ENCODE data around the gene FGF4. TPM values are rescaled to one million over a fixed set of nuclear protein-coding genes. Genes with fewer than 3 reads are reported as not detected.

The FGF4 gene
- total and polyA plus RNA-seq, 4 donors: not detected

GRCh38 chr11:69727266-69727665, 47.9 kb downstream of the FGF4 start:
- peaks cover 0 to 1% (median 0%) of the 10 kb centered on the region in 4 donors for H3K27me3 ChIP-seq (ENCODE audit: control insufficient read depth in 4 of 4, insufficient read depth in 4 of 4, low read length in 3 of 4)
- 90% methylated on average over 10 of the region's 10 CpGs for WGBS
- no peak overlapping the region for H3K4me3 ChIP-seq (ENCODE audit: low read depth in 1 of 3, low read length in 3 of 3)
- H3K4me1 ChIP-seq (ENCODE audit: control insufficient read depth in 4 of 4, insufficient read depth in 4 of 4, low read length in 3 of 4): no peaks in the 10 kb centered on the region
- no peak for DNase-seq (ENCODE audit: low spot score)
- TF ChIP-seq GABPA (IDR thresholded peaks at IDR 0.05 in 1 of 2, conservative IDR thresholded peaks at IDR 0.05 in 1 of 2) (no peak), TAF1 (conservative IDR thresholded peaks at IDR 0.05) (no peak), EGR1 (IDR thresholded peaks at IDR 0.05; ENCODE audit: low read depth in 2 of 2) (no peak), RAD21 (IDR thresholded peaks at IDR 0.05) (no peak)
- H3K9ac ChIP-seq (ENCODE audit: low read depth in 1 of 2, low read length in 2 of 2): no peak overlapping the region
- no peaks in the 10 kb centered on the region for H3K9me3 ChIP-seq (ENCODE audit: control insufficient read depth in 4 of 4, low read length in 3 of 4)
- no peaks in the 10 kb centered on the region for H3K36me3 ChIP-seq (ENCODE audit: control insufficient read depth in 4 of 4, insufficient read depth in 3 of 4, low read depth in 1 of 4, low read length in 3 of 4)
- no peak overlapping the region for H3K27ac ChIP-seq (ENCODE audit: low read depth in 1 of 2, low read length in 2 of 2)

DNA sequence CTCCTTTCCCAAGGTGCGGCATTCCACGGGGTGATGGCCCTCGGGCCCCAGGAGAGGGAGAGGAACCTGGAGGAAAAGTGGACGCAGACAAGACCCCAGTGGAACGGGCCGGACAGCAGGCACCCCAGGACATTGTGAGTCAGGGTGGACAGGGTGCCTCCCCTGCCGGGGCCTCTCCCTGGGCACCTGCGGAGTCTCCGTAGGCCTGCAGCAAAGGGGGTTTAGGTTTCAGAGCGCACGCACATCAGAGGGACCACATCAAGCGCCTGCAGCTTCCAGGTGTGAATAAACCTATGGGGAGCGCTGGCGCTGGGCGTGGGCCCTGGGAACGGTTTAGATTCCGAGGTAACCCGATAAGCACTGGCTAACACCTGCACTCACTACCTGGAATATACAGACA, 48.7 kb downstream of the FGF4 start:
- 73% methylated on average over 18 of the region's 18 CpGs for WGBS
- H3K9me3 ChIP-seq (ENCODE audit: control insufficient read depth in 4 of 4, low read length in 3 of 4): no peaks in the 10 kb centered on the region
- H3K9ac ChIP-seq (ENCODE audit: low read depth in 1 of 2, low read length in 2 of 2): no peak overlapping the region
- H3K27ac ChIP-seq (ENCODE audit: low read depth in 1 of 2, low read length in 2 of 2): no peak overlapping the region
- DNase-seq (ENCODE audit: low spot score): no peak
- TF ChIP-seq EGR1 (IDR thresholded peaks at IDR 0.05; ENCODE audit: low read depth in 2 of 2): no peak
- no peak for TF ChIP-seq ZBTB33 (IDR thresholded peaks at IDR 0.05)
- TF ChIP-seq RAD21 (IDR thresholded peaks at IDR 0.05): no peak
- TF ChIP-seq ATF3 (IDR thresholded peaks at IDR 0.05): no peak
- TF ChIP-seq JUND (IDR thresholded peaks at IDR 0.05): no peak
- no peak for TF ChIP-seq TAF1 (conservative IDR thresholded peaks at IDR 0.05)
- TF ChIP-seq, protein P1, sequence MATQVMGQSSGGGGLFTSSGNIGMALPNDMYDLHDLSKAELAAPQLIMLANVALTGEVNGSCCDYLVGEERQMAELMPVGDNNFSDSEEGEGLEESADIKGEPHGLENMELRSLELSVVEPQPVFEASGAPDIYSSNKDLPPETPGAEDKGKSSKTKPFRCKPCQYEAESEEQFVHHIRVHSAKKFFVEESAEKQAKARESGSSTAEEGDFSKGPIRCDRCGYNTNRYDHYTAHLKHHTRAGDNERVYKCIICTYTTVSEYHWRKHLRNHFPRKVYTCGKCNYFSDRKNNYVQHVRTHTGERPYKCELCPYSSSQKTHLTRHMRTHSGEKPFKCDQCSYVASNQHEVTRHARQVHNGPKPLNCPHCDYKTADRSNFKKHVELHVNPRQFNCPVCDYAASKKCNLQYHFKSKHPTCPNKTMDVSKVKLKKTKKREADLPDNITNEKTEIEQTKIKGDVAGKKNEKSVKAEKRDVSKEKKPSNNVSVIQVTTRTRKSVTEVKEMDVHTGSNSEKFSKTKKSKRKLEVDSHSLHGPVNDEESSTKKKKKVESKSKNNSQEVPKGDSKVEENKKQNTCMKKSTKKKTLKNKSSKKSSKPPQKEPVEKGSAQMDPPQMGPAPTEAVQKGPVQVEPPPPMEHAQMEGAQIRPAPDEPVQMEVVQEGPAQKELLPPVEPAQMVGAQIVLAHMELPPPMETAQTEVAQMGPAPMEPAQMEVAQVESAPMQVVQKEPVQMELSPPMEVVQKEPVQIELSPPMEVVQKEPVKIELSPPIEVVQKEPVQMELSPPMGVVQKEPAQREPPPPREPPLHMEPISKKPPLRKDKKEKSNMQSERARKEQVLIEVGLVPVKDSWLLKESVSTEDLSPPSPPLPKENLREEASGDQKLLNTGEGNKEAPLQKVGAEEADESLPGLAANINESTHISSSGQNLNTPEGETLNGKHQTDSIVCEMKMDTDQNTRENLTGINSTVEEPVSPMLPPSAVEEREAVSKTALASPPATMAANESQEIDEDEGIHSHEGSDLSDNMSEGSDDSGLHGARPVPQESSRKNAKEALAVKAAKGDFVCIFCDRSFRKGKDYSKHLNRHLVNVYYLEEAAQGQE (IDR thresholded peaks at IDR 0.05): no peak
- TF ChIP-seq YY1 (IDR thresholded peaks at IDR 0.05): no peak
- TF ChIP-seq RXRA (IDR thresholded peaks at IDR 0.05): no peak
- H3K36me3 ChIP-seq (ENCODE audit: control insufficient read depth in 4 of 4, insufficient read depth in 3 of 4, low read depth in 1 of 4, low read length in 3 of 4): no peaks in the 10 kb centered on the region
- H3K4me3 ChIP-seq (ENCODE audit: low read depth in 1 of 3, low read length in 3 of 3): no peak overlapping the region
- peaks cover 0 to 3% (median 0%) of the 10 kb centered on the region in 4 donors for H3K27me3 ChIP-seq (ENCODE audit: control insufficient read depth in 4 of 4, insufficient read depth in 4 of 4, low read length in 3 of 4)
- no peaks in the 10 kb centered on the region for H3K4me1 ChIP-seq (ENCODE audit: control insufficient read depth in 4 of 4, insufficient read depth in 4 of 4, low read length in 3 of 4)

DNA sequence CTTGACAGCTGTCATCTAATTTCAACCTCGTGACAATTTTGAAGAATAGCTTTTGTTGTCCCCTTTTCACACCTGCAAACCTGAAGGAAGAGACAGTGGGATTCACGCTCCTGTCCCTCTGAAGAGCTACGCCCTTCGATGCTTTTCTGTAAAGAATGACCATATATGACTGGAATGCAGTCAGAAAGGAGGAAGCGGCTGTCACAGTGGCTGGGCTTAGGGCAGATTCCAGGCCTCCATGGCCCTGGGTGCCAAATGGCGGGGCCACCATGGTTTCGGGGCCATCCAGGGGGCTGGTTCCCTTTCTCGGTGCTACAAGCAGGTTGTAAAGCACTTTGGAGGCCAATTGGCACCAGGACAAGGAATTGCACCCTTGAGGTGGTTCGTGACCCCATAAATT, 49.1 kb downstream of the FGF4 start:
- H3K27me3 ChIP-seq (ENCODE audit: control insufficient read depth in 4 of 4, insufficient read depth in 4 of 4, low read length in 3 of 4): peaks cover 0 to 3% (median 0%) of the 10 kb centered on the region in 4 donors
- DNase-seq (ENCODE audit: low spot score): no peak
- H3K9ac ChIP-seq (ENCODE audit: low read depth in 1 of 2, low read length in 2 of 2): no peak overlapping the region
- no peaks in the 10 kb centered on the region for H3K9me3 ChIP-seq (ENCODE audit: control insufficient read depth in 4 of 4, low read length in 3 of 4)
- no peak overlapping the region for H3K4me3 ChIP-seq (ENCODE audit: low read depth in 1 of 3, low read length in 3 of 3)
- no peaks in the 10 kb centered on the region for H3K4me1 ChIP-seq (ENCODE audit: control insufficient read depth in 4 of 4, insufficient read depth in 4 of 4, low read length in 3 of 4)
- no peak overlapping the region for H3K27ac ChIP-seq (ENCODE audit: low read depth in 1 of 2, low read length in 2 of 2)
- 77% methylated on average over 9 of the region's 9 CpGs for WGBS
- no peaks in the 10 kb centered on the region for H3K36me3 ChIP-seq (ENCODE audit: control insufficient read depth in 4 of 4, insufficient read depth in 3 of 4, low read depth in 1 of 4, low read length in 3 of 4)
- TF ChIP-seq ZBTB33 (IDR thresholded peaks at IDR 0.05): no peak
- no peak for TF ChIP-seq ATF3 (IDR thresholded peaks at IDR 0.05)
- no peak for TF ChIP-seq JUND (IDR thresholded peaks at IDR 0.05)
- no peak for TF ChIP-seq HNF4G (IDR thresholded peaks at IDR 0.05)
- TF ChIP-seq, protein P1 (IDR thresholded peaks at IDR 0.05): no peak
- no peak for TF ChIP-seq FOXA2 (IDR thresholded peaks at IDR 0.05)
- TF ChIP-seq, protein P2, sequence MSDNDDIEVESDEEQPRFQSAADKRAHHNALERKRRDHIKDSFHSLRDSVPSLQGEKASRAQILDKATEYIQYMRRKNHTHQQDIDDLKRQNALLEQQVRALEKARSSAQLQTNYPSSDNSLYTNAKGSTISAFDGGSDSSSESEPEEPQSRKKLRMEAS (IDR thresholded peaks at IDR 0.05): no peak
- no peak for TF ChIP-seq NR2F2 (IDR thresholded peaks at IDR 0.05)
- no peak for TF ChIP-seq EGR1 (IDR thresholded peaks at IDR 0.05; ENCODE audit: low read depth in 2 of 2)
- TF ChIP-seq HNF4A (conservative IDR thresholded peaks at IDR 0.05): no peak
